Esophagus squamous epithelium (tissue), 4 donors: ENCODE results near the gene SKAP1.

ENCODE experiments used
- CTCF ChIP-seq, 6 experiments: fragments of 450-650 bp in 4 of 6; fragments of 200-600 bp in 2 of 6; sonication (generic) in 2 of 6; IDR thresholded peaks; one replicate each; pipeline ENCODE4 v1.5.1; 2016 to 2019; ENCODE audit warnings: antibody characterized with exemption in 6 of 6, mild to moderate bottlenecking in 4 of 6, moderate library complexity in 4 of 6
- POLR2A ChIP-seq, 4 donors: fragments of 450-650 bp; IDR thresholded peaks; one replicate each; pipeline ENCODE4 v1.6.1; 2017; ENCODE audit warnings: antibody characterized with exemption in 4 of 4, mild to moderate bottlenecking in 4 of 4, moderate library complexity in 3 of 4

- TF ChIP-seq CTCF (IDR thresholded peaks at IDR 0.05) (no peak), POLR2A (IDR thresholded peaks at IDR 0.05) (no peak)
These were observed 144.4 kb downstream of the SKAP1 start for GRCh38 chr17:48285614-48286013.
